GM23338 (cell line): ENCODE measurements around the gene PIM3. TPM values are rescaled to one million over a fixed set of nuclear protein-coding genes. Genes with fewer than 3 reads are reported as not detected.

Experiments
- ATAC-seq: fragments of 200-7000 bp; cut with Tn5 transposase; 3 replicates; pipeline ENCODE4 v1.9.1; 2020
- DNase-seq: peaks from one replicate; pipeline ENCODE4 v3.0.0-alpha.2; 2015; ENCODE audit warnings: low spot score
- H2AFZ ChIP-seq: fragments of 200-600 bp; sonication (generic); 2 replicates; pipeline ENCODE4 v1.8.0; 2016; ENCODE audit warnings: antibody characterized with exemption, mild to moderate bottlenecking, moderate library complexity
- H3F3A ChIP-seq: fragments of 200-600 bp; sonication (generic); replicated peaks from 2 replicates; pipeline ENCODE4 v1.8.0; 2017; ENCODE audit warnings: antibody characterized with exemption, mixed run types, low read depth
- H3K27ac ChIP-seq: fragments of 200-600 bp; sonication (generic); 2 replicates; pipeline ENCODE4 v1.6.1; 2016; ENCODE audit warnings: low read depth
- H3K27me3 ChIP-seq: fragments of 200-600 bp; sonication (generic); 2 replicates; pipeline ENCODE4 v1.8.0; 2016; ENCODE audit warnings: mild to moderate bottlenecking, mixed run types, moderate library complexity; ENCODE audit not compliant: insufficient read depth
- H3K36me3 ChIP-seq: fragments of 200-600 bp; sonication (generic); 2 replicates; pipeline ENCODE4 v1.8.0; 2016; ENCODE audit warnings: mild to moderate bottlenecking; ENCODE audit not compliant: insufficient read depth
- H3K4me1 ChIP-seq: fragments of 200-600 bp; sonication (generic); 2 replicates; pipeline ENCODE4 v1.8.0; 2016; ENCODE audit warnings: mild to moderate bottlenecking, moderate library complexity; ENCODE audit not compliant: insufficient read depth
- H3K4me2 ChIP-seq: fragments of 200-600 bp; sonication (generic); 2 replicates; pipeline ENCODE4 v1.7.1; 2017; ENCODE audit warnings: mixed run types
- H3K4me3 ChIP-seq: fragments of 200-600 bp; sonication (generic); 2 replicates; pipeline ENCODE4 v1.6.1; 2016; ENCODE audit warnings: mixed run types
- H3K79me2 ChIP-seq: fragments of 200-600 bp; sonication (generic); replicated peaks from 2 replicates; pipeline ENCODE4 v1.8.0; 2017; ENCODE audit warnings: mild to moderate bottlenecking; ENCODE audit not compliant: insufficient read depth
- H3K9me2 ChIP-seq: fragments of 200-600 bp; sonication (generic); 2 replicates; pipeline ENCODE4 v1.8.0; 2017; ENCODE audit not compliant: insufficient read depth
- H4K20me1 ChIP-seq: fragments of 200-600 bp; sonication (generic); replicated peaks from 2 replicates; pipeline ENCODE4 v1.8.0; 2017; ENCODE audit warnings: mild to moderate bottlenecking; ENCODE audit not compliant: insufficient read depth
- H3K27ac Mint-ChIP-seq: 2 replicates; pipeline ENCODE4 v1.8.0; 2020; ENCODE audit warnings: inconsistent platforms, mild to moderate bottlenecking, moderate library complexity, mixed read lengths
- H3K27me3 Mint-ChIP-seq: 3 replicates; pipeline ENCODE4 v1.8.0; 2022; ENCODE audit warnings: low read depth, mild to moderate bottlenecking, moderate library complexity, mixed read lengths, inconsistent platforms; ENCODE audit not compliant: insufficient read depth, poor library complexity
- H3K36me3 Mint-ChIP-seq: 3 replicates; pipeline ENCODE4 v1.8.0; 2021; ENCODE audit warnings: low read depth, mild to moderate bottlenecking, inconsistent platforms, moderate library complexity, mixed read lengths
- H3K4me1 Mint-ChIP-seq: 3 replicates; pipeline ENCODE4 v1.8.0; 2020; ENCODE audit warnings: mild to moderate bottlenecking, inconsistent platforms, mixed read lengths
- H3K4me3 Mint-ChIP-seq: 3 replicates; pipeline ENCODE4 v1.8.0; 2021; ENCODE audit warnings: moderate library complexity, mild to moderate bottlenecking, inconsistent platforms, mixed read lengths
- H3K9me3 Mint-ChIP-seq: 3 replicates; pipeline ENCODE4 v1.8.0; 2020; ENCODE audit warnings: moderate library complexity, mild to moderate bottlenecking, inconsistent platforms, mixed read lengths
- CREB1 ChIP-seq: fragments of 250-450 bp; sonication (Bioruptor Pico); IDR thresholded peaks from 2 replicates; pipeline ENCODE4 v1.5.0; 2020; ENCODE audit warnings: low read depth, mild to moderate bottlenecking, moderate library complexity
- CTCF ChIP-seq, 2 experiments: fragments of 200-600 bp in 1 of 2; sonication (generic) in 1 of 2; conservative IDR thresholded peaks; 2 replicates each; pipeline versions ENCODE4 v1.5.1 to v1.6.1; 2016 to 2017; ENCODE audit warnings: antibody characterized with exemption in 2 of 2, low read depth in 2 of 2, mild to moderate bottlenecking in 2 of 2, moderate library complexity in 1 of 2
- EZH2 ChIP-seq: fragments of 200-600 bp; sonication (generic); IDR thresholded peaks from one replicate; pipeline ENCODE4 v1.8.0; 2017; ENCODE audit warnings: antibody characterized with exemption, mild to moderate bottlenecking, low read depth; ENCODE audit not compliant: unreplicated experiment
- EZH2phosphoT487 ChIP-seq: fragments of 200-600 bp; sonication (generic); IDR thresholded peaks from one replicate; pipeline ENCODE4 v1.8.1; 2018; ENCODE audit warnings: antibody characterized with exemption; ENCODE audit not compliant: unreplicated experiment
- NANOG ChIP-seq: IDR thresholded peaks from 2 replicates; pipeline ENCODE4 v1.6.1; 2016; ENCODE audit warnings: antibody characterized with exemption, borderline replicate concordance
- POLR2AphosphoS5 ChIP-seq: IDR thresholded peaks from 2 replicates; pipeline ENCODE4 v1.6.1; 2016; ENCODE audit warnings: antibody characterized with exemption, low read depth
- REST ChIP-seq: IDR thresholded peaks from one replicate; pipeline ENCODE4 v1.6.1; 2018; ENCODE audit warnings: antibody characterized with exemption; ENCODE audit not compliant: unreplicated experiment
- STAT1 ChIP-seq: IDR thresholded peaks from one replicate; pipeline ENCODE4 v1.6.1; 2016; ENCODE audit warnings: antibody characterized with exemption; ENCODE audit not compliant: unreplicated experiment
- ZNF114 ChIP-seq: fragments of 250-450 bp; sonication (Bioruptor Pico); IDR thresholded peaks from 2 replicates; pipeline ENCODE4 v1.5.0; 2020; ENCODE audit warnings: mild to moderate bottlenecking, moderate library complexity
- ZNF331 ChIP-seq: fragments of 250-450 bp; sonication (Bioruptor Pico); IDR thresholded peaks from 2 replicates; pipeline ENCODE4 v1.5.0; 2020; ENCODE audit warnings: low read depth, mild to moderate bottlenecking, moderate library complexity
- polyA plus RNA-seq: library from polyadenylated mRNA; unstranded; fragments of >200 nt; fragmentation: Nextera tagmentation; extraction: Ambion mirVana; gene quantifications from 2 replicates; pipeline ENCODE4 v1.2.1, GENCODE V29; 2016
- total RNA-seq: library from RNA; depleted of rRNA; stranded (reverse); fragments of >200 nt; shearing (Covaris generic); gene quantifications from 2 replicates; pipeline ENCODE4 v1.2.3, GENCODE V29; 2014

PIM3 gene
- total and polyA plus RNA-seq, 2 experiments from 2014 or later = 17.7 to 37.3 TPM

GRCh38 chr22:49943405-49943765 is 17.2 kb upstream of the PIM3 start:
- Mint-ChIP-seq H3K4me1 (peaks cover 14% of the 10 kb centered on the region), H3K36me3 (peaks cover 3% of the 10 kb centered on the region; the same call in 1 of the 3 replicates), H3K27me3 (peaks cover 3% of the 10 kb centered on the region), H3K9me3 (peaks cover 8% of the 10 kb centered on the region; the same call in 2 of the 3 replicates), H3K4me3 (no peak overlapping the region), H3K27ac (no peak overlapping the region)
- Histone ChIP-seq H4K20me1 (no peaks in the 10 kb centered on the region), H3K27ac (no peak overlapping the region), H3K9me2 (no peaks in the 10 kb centered on the region), H2AFZ (no peak overlapping the region), H3K4me3 (no peak overlapping the region), H3K4me2 (no peak overlapping the region), H3K27me3 (no peaks in the 10 kb centered on the region), H3K36me3 (no peaks in the 10 kb centered on the region), H3F3A (0 out of 2 replicates have a peak, but pooled peaks cover 2% of the 10 kb centered on the region), H3K4me1 (peaks cover 10% of the 10 kb centered on the region; the same call in 1 of the 2 replicates), H3K79me2 (no peaks in the 10 kb centered on the region)
- TF ChIP-seq NANOG (no peak), POLR2AphosphoS5 (no peak), REST (no peak), CTCF (conservative IDR thresholded peaks at IDR 0.05; ENCODE audit: low read depth in 2 of 2) (no peak), EZH2 (no peak), ZNF331 (no peak), ZNF114 (CRISPR knock-in tag) (no peak), CREB1 (CRISPR knock-in tag) (no peak), STAT1 (no peak)
- DNase-seq (no peak), ATAC-seq (no peak; the same call in 2 of the 3 replicates)

- no peak for DNase-seq
- peaks cover 3% of the 10 kb centered on the region for H3K27me3 Mint-ChIP-seq
- H3K9me3 Mint-ChIP-seq = peaks cover 8% of the 10 kb centered on the region; the same call in 2 of the 3 replicates
- no peak overlapping the region for H3K4me3 ChIP-seq
- 0 out of 2 replicates have a peak, but pooled peaks cover 2% of the 10 kb centered on the region for H3F3A ChIP-seq
- H3K4me2 ChIP-seq = no peak overlapping the region
- no peaks in the 10 kb centered on the region for H3K79me2 ChIP-seq
- H3K4me3 Mint-ChIP-seq = no peak overlapping the region
- no peak overlapping the region for H3K27ac ChIP-seq
- H3K27me3 ChIP-seq = no peaks in the 10 kb centered on the region
- peaks cover 14% of the 10 kb centered on the region for H3K4me1 Mint-ChIP-seq
- no peak for TF ChIP-seq CTCF (conservative IDR thresholded peaks at IDR 0.05; ENCODE audit: low read depth in 2 of 2)
- no peak for TF ChIP-seq ZNF331
- no peak for TF ChIP-seq EZH2phosphoT487
- ATAC-seq = no peak
- no peaks in the 10 kb centered on the region for H3K36me3 ChIP-seq
- H3K36me3 Mint-ChIP-seq = peaks cover 3% of the 10 kb centered on the region; the same call in 1 of the 3 replicates
- H4K20me1 ChIP-seq = no peaks in the 10 kb centered on the region
- no peaks in the 10 kb centered on the region for H3K9me2 ChIP-seq
- no peak overlapping the region for H3K27ac Mint-ChIP-seq
- peaks cover 10% of the 10 kb centered on the region; the same call in 1 of the 2 replicates for H3K4me1 ChIP-seq
- H2AFZ ChIP-seq = no peak overlapping the region
Observed at GRCh38 chr22:49943771-49944398, 16.7 kb upstream of the PIM3 start.
